GM12891 (cell line): ENCODE data around the gene DST.

Experiments used
- DNase-seq: peaks from one replicate; pipeline ENCODE4 v3.0.0; 2011; ENCODE audit warnings: low spot score; ENCODE audit not compliant: insufficient read length
- FAIRE-seq: peaks from 2 replicates; lab custom pipeline; 2011; peaks lifted over from hg19 to GRCh38; lab: Jason Lieb, UNC
- PAX5 ChIP-seq: IDR thresholded peaks from 2 replicates; pipeline ENCODE4 v1.6.1; 2011; ENCODE audit warnings: low read length, moderate library complexity, mild to moderate bottlenecking; ENCODE audit not compliant: insufficient read depth, severe bottlenecking
- POLR2A ChIP-seq: IDR thresholded peaks from 2 replicates; pipeline ENCODE4 v1.6.1; 2011; ENCODE audit warnings: low read depth, low read length, control low read depth
- POLR2AphosphoS5 ChIP-seq: IDR thresholded peaks from 2 replicates; pipeline ENCODE4 v1.6.1; 2011; ENCODE audit warnings: low read depth, low read length, control low read depth
- POU2F2 ChIP-seq: IDR thresholded peaks from 2 replicates; pipeline ENCODE4 v1.6.1; 2011; ENCODE audit warnings: low read depth, mild to moderate bottlenecking, control low read depth, low read length, moderate library complexity
- SPI1 ChIP-seq: IDR thresholded peaks from 2 replicates; pipeline ENCODE4 v1.6.1; 2011; ENCODE audit warnings: low read depth, low read length, control low read depth
- TAF1 ChIP-seq: IDR thresholded peaks from 2 replicates; pipeline ENCODE4 v1.6.1; 2011; ENCODE audit warnings: low read depth, low read length, control low read depth

Gene DST

GRCh38 chr6:56450882-56451739, 191.6 kb downstream of the DST start:
- TF ChIP-seq POU2F2 (no peak), POLR2AphosphoS5 (no peak), POLR2A (no peak), SPI1 (no peak), PAX5 (no peak), TAF1 (no peak)
- DNase-seq = no peak
- no peak for FAIRE-seq

GRCh38 chr6:56450376-56450775, 192.3 kb downstream of the DST start:
- no peak for FAIRE-seq
- DNase-seq = no peak
- TF ChIP-seq PAX5 (no peak), SPI1 (no peak)

GRCh38 chr6:56448046-56448445, 194.6 kb downstream of the DST start:
- DNase-seq (no peak), FAIRE-seq (no peak)
- TF ChIP-seq POLR2A (no peak), POLR2AphosphoS5 (no peak), SPI1 (no peak), POU2F2 (no peak)

- FAIRE-seq (no peak), DNase-seq (no peak)
- no peak for TF ChIP-seq TAF1
- TF ChIP-seq PAX5 = no peak
- no peak for TF ChIP-seq SPI1
- no peak for TF ChIP-seq POU2F2
- no peak for TF ChIP-seq POLR2AphosphoS5
Observed at GRCh38 chr6:56445818-56446217, 196.9 kb downstream of the DST start.

GRCh38 chr6:56444855-56445254, 197.8 kb downstream of the DST start:
- TF ChIP-seq TAF1 = no peak
- no peak for TF ChIP-seq SPI1
- TF ChIP-seq POU2F2 = no peak
- no peak for TF ChIP-seq PAX5
- TF ChIP-seq POLR2A = no peak
- FAIRE-seq = no peak
- DNase-seq = no peak

- TF ChIP-seq TAF1 = no peak
- TF ChIP-seq POLR2AphosphoS5 = no peak
- TF ChIP-seq PAX5 = no peak
- TF ChIP-seq POU2F2 = no peak
- TF ChIP-seq SPI1 = no peak
- no peak for TF ChIP-seq POLR2A
- no peak for DNase-seq
Observed at GRCh38 chr6:56440551-56440981, 202.1 kb downstream of the DST start.

GRCh38 chr6:56437171-56437900, 205.4 kb downstream of the DST start:
- DNase-seq = no peak
- no peak for TF ChIP-seq POLR2A
- no peak for FAIRE-seq

More at GRCh38 chr6:56440551-56440981, 202.1 kb downstream of the DST start:
- no peak for FAIRE-seq

- TF ChIP-seq POU2F2 (no peak), TAF1 (no peak), POLR2A (no peak), POLR2AphosphoS5 (no peak), PAX5 (no peak), SPI1 (no peak)
- DNase-seq (no peak), FAIRE-seq (no peak)
Observed at GRCh38 chr6:56435754-56436153, 206.9 kb downstream of the DST start.

GRCh38 chr6:56435326-56435725, 207.4 kb downstream of the DST start:
- FAIRE-seq (no peak), DNase-seq (no peak)
- TF ChIP-seq PAX5 (no peak), TAF1 (no peak), SPI1 (no peak), POLR2A (no peak)

- FAIRE-seq (no peak), DNase-seq (no peak)
- TF ChIP-seq POU2F2 = no peak
- TF ChIP-seq SPI1 = no peak
- TF ChIP-seq PAX5 = no peak
- TF ChIP-seq TAF1 = no peak
- TF ChIP-seq POLR2A = no peak
- no peak for TF ChIP-seq POLR2AphosphoS5
Observed at GRCh38 chr6:56434606-56435005, 208.1 kb downstream of the DST start.

GRCh38 chr6:56433119-56433518, 209.6 kb downstream of the DST start:
- DNase-seq (no peak), FAIRE-seq (no peak)
- TF ChIP-seq POU2F2 (no peak), POLR2A (no peak), POLR2AphosphoS5 (no peak), TAF1 (no peak), SPI1 (no peak), PAX5 (no peak)
